Hematopoietic multipotent progenitor cell treated with erythropoietin and hydrocortisone succinate and interleukin-3 and kit ligand, for 17 days (in vitro differentiated cells): ENCODE measurements around the gene MAPK11.
A peak's percentile ranks its signal among the peaks of the same experiment; 100 is the strongest.
"Not testable (repeated sequence)": the region's sequence is repeated elsewhere in the genome, so short reads cannot be mapped to it uniquely, and the experiment has no call there.

Experiments used
- DNase-seq: peaks from one replicate; pipeline ENCODE4 v3.0.0-alpha.2; 2015; ENCODE audit warnings: low spot score

MAPK11 gene

DNA sequence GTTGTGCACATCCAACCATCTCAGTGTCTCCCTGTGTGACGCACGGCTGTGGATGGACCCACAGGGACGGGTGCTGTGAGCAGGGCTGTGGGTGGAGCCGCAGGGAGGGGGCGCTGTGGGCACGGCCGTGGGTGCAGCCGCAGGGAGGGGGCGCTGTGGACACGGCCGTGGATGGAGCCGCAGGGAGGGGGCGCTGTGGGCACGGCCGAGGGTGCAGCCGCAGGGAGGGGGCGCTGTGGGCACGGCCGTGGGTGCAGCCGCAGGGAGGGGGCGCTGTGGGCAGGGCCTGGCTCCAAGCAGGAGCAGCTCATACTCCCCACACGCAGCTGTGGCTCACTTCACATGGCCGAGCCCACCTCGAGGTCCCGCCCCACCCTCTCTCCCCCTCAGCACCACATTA is 6.0 kb upstream of the MAPK11 start:
- peak; percentile 79 for DNase-seq

DNA sequence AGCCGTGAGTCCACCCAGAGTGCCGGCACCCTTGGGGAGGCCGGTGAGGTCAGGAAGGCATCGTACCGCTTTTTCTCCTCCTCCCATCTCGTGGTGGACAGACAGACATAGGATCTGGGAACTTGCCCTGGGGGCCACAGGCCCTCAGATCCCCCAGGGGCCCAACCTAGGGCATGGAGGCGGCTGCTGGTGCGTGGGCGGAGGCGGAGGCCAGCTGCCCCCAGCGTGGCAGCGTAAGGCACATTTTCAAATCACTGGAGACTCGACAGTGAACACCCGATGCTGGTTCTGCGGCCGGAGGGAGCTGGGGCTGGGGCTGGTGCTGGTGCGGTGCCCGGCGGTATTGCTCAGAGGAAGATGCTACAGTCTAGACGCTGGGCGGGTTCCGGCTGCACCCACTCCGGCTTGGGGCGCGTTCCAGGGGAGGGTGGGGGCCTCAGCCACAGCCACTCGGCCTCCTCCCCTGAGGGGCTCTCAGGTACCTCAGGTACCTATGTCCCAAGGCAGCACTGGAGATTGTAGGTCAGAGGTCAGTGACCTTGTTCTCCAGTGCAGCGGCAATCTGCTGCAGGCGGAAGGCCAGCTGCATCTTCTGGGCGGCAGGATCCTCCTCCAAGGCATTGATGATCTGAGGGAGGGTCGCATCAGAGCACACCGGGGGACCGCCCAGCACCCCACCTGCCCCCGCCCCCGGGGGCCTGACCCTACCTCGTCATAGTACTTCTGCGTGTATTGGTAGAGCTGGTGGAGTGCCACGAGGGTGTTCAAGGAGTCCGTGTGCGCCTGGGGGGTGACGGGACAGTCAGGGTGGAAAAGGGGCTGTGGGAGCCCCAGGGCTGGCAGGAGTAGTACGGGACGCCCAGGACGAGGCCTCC is 5.2 kb upstream of the MAPK11 start:
- DNase-seq, result no peak

DNA sequence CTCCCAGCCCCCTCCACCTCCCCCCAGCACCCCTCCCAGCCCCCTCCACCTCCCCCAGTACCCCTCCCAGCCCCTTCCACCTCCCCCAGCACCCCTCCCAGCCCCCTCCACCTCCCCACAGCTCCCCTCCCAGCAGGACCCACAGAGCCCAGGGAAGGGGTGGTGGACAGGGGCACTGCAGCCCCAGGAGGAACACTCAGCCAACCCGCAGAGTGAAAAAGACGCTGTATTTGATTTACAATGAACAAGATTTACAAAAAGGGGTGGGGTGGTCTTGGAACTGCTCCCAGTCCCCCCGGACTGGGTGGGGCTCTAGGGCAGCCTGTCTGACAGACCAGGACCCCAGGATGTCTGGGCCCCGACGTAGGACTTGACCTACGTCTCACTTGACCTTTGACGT is 4.6 kb upstream of the MAPK11 start:
- DNase-seq, result no peak

DNA sequence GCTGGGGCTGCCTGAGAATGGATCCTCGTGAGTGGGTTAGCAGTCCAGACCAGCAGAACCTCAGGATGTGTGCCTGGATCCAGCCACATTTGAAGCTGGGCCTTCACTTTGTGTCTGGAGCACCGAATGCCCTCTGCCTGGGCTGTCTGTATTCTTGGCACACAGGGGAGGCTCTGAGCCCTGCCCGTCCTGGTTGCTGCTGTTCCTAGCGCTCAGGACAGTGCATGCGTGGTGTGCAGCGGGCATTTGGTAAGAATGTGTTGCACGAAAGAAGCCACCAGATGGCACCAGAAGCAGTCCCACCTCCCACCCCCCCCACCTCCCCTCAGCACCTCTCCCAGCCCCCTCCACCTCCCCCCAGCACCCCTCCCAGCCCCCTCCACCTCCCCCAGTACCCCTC is 4.1 kb upstream of the MAPK11 start:
- peak; percentile 10 for DNase-seq

DNA sequence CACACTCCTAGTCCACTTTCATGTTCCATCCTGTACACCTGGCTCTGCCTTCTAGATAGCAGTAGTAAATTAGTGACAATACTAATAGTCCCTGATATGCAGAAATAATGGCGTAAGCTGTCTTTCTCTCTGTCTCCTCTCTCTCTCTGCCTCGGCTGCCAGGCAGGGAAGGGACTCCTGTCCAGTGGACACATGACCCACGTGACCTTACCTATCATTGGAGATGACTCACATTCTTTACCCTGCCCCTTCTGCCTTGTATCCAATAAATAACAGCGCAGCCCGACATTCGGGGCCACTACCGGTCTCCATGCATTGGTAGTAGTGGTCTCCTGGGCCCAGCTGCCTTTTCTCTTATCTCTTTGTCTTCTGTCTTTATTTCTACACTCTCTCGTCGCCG is 3.6 kb upstream of the MAPK11 start:
- DNase-seq, result not testable (repeated sequence)

DNA sequence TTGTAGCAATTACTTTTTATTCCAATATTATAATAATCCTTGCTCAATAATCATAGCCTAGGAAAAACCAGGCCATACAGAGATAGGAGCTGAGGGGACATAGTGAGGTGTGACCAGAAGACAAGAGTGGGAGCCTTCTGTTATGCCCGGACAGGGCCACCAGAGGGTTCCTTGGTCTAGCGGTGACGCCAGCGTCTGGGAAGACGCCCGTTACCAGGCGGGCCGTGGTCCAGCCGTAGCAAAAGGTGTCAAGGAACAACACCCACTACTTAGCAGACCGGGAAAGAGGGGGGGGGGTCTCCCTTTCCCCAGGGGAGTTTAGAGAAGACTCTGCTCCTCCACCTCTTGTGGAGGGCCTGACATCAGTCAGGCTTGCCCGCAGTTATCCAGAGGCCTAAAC is 3.2 kb upstream of the MAPK11 start:
- DNase-seq, result not testable (repeated sequence)

DNA sequence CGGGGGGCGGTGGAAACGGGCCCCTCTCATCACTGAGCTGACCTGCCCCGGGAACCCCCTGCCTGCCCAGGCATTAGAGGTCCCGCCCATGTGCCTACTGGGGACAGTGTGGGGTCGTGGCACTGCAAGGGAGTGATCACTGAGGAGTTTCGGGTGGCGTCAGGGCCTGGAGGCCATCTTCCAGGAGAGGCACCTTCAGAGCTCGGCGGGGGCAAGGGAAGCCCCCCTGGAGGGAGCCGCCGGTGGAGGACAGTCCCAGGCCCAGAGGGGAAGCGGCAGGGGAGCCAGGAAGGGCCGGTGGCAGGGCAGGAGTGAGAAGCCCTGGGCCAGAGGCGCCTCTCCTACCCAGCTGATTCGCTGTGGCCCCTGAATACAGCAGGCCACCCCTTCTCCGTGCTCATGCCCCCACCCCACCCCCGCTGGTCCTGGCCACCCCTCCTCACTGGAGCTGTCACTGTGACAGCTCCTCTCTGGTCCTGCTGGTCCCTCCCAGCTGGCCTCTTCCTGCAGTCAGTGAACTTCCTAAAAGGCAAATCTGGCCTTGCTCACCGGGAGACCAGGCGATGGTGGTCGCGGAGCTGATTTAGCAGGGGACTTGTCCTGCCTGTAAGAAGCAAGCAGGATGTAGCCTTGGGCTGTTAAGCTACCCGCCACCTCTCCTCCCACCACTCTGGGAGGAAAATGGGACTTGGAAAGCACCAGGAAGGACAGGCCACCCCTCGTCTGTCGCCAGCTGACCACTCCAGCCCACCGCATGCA is 2.0 kb upstream of the MAPK11 start:
- DNase-seq, result no peak

DNA sequence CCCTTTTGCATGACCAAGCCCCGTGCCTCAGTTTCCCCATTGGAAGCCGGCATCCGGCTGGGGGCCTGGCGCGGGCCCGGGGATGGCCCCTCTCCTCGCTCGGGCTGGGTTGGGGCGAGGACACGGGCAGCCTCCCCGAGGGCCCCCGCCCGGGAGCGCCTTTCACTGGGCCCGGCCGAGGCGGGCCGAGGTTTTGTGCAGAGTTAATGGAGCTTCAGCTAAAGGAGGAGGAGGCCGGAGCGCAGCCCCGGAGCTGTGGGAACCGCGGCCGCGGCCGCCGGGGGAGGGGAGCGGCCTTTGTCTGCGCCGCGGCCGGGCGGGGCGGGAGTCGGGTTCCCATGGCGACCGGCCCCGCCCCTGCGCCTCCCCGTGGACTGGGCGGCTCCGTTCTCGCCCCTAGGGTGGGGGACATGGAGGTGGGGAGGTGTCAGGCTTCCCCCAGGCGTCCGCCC is 1.4 kb upstream of the MAPK11 start:
- DNase-seq, result peak; percentile 52

DNA sequence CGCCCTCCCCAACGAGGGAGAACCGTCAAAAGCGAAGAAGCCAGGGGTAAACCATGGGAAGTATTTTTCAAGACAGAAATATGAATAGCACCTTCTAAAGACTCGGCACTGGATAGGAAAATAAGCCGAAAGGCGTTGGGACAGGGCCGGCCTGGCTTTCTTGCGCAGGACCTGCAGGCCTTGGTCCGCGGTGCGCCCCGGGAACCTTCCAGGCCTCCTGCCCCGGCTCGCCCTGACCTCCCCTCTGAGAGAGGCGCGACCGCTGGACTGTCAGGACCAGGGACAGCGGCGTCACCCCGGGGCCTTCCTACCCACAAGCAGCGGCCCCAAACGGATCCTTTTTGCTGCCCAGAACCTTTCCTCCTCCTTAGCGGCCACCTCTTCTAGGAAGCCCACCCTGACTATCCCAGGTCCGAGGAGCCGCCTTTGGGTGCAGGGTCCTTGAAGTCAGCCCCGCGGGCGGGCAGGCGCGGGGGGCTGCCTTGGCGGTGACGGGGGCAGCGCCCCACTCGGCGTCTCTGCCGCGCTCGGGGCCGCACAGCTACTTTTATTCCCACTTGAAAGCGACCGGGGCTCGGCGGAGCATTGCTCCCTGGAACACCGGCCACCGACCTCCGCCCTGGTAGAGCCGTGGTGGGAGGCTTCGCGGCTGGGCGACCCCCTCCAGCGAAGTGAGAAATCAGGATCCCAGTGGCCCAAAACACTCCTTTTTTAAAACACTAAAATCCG is 650 bp upstream of the MAPK11 start:
- no peak for DNase-seq

DNA sequence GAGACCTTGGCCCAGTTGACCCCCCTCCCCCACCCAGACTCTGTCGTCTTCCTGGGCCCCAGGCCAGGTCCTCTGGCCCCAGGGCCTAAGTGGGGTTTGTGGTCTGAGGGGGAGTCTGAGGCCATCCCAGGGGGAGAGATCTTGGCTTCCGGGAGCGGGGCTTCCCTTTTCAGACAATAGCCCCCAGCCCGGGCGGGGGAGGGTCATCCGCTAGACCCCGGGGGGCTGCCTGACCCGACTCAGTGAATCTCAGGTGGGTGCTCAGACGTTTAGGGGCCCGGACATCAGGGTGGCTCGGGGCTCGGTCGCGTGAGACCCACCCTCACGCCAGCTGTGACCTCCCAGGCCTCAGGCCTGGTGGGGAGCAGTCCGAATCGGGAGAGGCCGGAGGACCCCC is 609 bp downstream of the MAPK11 start:
- DNase-seq, result no peak

DNA sequence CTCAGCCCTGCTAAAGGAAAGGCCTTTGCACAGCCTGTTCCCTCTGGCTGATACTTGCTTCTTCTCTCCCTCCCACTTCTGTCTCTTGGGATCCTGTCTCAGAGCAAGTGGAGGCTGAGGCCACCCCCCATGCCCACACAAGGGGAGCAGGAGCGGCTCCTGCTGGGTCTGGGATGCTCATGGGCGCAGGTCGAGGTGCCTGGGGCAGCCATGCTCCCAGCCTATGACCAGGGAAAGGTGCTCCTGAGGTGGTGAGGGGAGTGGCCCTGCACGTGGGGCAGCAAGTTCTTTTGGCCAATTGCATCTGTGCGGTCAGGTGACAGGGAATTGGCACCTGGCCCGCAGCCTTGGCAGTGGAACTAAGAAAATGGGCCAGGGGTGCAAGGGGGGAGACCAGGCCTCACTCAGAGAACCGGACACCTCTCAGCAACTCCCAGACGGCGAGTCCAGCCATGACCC is 1.5 kb downstream of the MAPK11 start:
- no peak for DNase-seq

DNA sequence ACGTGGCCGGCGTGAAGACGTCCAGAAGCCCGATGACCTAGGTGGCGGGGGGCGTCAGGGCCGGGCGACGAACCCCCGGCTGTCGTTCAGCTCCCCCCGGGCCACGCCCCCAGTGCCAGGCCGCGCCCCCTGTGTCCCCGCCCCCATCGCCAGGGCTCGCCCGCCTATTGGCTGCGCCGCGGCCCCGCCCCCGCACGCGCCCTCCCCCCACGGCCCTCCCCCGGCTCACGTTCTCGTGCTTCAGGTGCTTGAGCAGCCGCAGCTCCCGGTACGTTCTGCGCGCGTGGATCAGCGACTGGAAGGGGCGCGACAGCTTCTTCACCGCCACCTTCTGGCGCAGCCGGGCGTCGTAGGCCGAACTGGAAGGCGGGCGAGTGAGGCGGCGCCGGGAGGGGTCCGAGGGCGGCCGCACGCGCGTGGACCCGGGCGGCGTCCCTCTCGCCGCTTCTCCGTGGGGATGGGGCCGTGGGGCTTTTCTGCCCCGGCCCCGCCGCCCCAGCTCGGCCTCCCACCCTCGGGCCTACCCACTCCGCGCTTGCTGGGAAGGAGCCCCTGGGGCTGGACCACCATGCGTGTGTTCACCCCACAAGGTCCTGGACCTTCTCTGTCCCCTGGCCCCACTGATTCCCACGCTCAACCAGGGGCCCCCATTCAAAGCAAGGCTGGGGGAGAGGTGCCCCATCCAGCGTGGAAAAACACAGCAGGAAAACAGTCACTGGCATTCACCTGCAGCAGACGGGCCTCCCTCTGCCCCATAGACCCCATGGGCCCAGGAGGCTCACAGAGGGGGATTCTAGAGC is 2.4 kb downstream of the MAPK11 start:
- DNase-seq, result no peak

DNA sequence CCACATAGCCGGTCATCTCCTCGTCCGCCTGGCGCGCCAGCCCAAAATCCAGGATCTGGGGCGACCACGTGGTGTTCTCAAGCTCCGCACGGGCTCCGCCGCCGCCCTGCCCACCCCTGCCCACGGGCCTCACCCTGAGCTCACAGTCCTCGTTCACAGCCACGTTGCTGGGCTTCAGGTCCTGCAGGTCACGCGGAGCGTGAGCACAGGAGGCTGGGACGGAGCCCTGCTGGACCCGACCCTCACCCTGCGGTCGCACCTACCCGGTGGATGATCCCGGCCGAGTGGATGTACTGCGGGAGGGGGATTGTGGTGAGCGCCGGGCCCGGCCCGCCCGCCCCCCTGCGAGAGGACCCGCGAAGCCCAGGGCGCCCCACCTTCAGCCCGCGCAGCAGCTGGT is 3.2 kb downstream of the MAPK11 start:
- no peak for DNase-seq

DNA sequence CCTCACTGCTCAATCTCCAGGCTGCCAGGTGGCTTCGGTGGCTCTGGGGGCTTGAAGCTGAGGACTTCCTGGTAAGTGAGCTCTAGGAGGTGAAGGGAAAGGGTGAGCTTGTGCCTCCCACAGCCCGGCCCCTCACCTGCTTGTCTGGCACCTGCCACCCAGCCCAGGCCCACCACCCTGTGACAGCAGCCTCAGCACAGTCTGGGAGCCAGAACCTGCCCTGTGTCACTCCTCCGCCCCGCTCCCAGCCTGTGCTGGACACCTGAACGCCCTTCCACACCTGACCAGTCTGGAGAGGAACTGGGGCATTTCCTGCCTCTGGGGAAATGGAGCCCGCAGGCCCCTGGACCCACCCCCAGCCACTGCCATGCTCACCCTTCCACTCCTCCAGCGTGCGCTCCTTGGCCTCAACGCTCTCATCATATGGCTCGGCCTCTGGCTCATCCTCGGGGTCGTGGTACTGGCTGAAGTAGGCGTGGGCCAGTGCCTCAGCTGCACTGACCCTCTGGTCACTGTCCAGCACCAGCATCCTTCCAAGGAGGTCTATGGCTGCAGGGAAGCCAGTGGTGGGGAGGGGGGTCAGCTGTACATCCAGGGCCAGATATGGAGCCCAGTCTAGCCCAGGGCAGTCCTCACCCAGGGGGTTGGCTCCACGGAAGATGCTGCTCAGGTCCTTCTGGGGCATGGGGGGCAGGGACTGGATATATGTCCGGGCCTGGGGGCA is 5.1 kb downstream of the MAPK11 start:
- DNase-seq, result no peak

DNA sequence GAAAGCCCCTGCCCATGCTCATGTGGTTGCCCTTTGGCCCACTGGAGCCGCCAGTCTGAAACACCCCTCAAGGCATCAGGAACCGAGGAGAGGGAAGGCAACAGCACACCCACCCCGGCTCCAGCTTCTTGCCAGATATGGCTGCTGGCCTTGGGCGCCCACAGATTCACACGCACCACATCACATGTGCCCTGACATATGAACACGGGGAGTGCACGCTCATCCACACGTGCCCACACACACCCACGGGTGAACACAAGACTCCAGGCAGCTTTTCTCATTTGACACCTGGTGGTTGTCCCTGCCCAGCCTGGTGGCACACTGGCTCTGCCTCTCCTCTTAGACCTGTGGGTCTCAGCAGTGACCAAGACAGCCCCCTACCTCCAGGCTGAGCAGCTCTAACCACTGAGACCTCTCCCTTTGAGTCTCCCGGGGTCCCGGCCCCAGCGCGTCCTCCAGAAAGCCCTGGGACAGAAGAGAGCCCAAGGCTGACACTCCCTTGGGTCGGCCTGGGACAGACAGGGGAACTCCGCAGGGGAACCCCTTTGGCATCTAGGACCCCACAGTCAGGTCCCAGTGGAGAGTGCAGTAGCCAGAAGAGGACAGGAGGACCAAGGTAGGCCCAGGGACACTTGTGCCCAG is 6.0 kb downstream of the MAPK11 start:
- no peak for DNase-seq

DNA sequence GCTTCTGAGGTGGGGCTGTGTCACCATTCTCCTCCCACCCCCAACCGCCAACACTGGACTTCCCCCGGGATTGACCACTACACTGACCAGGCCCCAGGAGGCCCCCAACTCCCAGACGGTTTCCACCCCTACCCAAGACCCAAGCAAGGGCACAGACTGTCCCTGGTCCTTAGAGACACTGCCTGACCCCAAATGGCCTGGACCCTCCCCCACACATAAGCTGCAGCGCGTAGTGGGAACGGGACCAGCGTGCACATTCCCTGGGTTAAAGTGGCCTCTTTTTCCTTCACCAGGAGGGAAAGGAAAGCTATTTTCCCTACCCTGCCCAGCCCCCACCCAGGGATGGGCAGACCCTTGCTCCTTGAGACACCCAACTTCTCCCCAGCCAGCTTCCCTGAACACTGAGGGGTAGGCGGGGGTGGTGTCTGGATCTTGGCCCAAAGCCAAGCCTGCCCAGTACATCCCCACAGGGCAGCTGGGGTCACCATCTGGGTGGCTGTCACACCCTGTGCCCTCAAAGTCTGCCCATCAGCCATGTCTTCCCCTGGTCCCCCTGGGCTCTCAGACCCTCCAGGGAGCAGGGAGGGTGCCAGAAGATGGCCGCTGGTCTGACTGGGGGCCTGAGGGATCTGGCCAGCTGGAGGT is 7.1 kb downstream of the MAPK11 start:
- no peak for DNase-seq

DNA sequence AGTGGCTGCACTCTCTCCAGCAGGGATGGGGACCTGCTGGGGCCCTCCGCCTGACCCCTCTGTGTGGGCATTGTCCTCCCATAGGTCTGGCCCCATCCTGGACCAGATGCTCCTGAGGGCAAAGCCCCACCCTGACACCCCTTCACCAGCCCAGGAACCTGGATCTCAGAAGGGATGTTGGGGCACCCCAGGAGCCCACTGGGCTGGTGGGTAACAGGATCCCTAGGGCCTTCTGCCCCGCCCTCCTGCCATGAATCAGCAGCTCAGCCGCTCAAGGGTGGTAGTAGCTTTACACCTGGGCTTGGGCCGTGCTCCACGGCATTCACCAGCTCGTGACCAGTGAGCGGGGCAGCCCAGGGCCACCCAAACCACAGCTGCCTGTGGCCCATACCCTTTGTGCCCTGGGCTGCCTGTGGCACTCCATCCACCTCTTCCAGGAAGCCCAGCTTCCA is 7.7 kb downstream of the MAPK11 start:
- DNase-seq, result no peak

DNA sequence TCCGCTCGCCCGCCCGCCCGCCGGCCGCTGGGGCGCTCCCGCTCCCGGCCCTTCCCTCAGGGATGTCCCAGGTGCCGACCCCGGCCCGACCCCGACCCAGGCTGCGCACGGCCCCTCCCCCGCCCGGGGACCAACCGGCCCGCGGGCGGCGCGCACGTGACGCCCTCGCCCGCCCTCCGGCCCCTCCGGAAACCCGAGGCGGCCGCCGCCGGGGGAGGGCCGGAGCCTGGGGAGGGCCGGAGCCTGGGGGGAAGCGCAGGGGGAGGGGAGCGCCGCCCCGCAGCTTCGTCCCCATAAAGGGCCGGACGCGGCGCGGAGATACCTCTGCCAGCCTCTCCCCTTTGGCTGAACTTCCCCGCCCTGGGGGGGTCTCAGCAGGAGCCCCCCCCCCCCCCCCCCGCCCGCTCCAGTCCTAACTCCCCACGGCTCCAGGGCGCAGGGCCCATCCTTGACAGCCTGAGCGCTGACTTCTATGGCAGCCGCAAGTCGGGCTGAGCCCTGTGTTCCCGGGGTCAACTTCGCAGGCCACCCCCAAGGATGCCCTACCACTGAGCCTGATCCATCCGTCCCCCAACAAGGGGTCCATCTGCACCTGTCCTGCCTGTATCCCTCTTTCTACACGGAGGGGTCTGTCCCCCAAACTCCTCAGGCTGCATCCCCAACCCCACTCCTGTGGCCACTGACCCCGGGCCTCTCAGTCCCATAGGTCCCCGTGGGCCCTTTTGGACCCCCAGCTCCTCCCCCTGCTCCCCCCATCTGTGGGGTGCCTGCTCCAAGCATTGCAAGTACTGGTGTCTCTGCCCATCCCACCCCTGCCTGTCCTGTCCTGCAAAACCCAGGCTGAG is 8.3 kb downstream of the MAPK11 start, which contains the start of gene MAPK12:
MAPK12 (minus strand) TSS at position 69 of the 845 bp plus-strand sequence. CDS start 174 bp downstream, outside the sequence.
- no peak for DNase-seq
